Skin epidermis (tissue), 12 donors: ENCODE results near the gene SRP9.
A peak's percentile ranks its signal among the peaks of the same experiment; 100 is the strongest.

Experiments
- H3K27ac ChIP-seq, 21 experiments: fragments of 200-600 bp; sonication (generic) in 11 of 21; one replicate each; pipeline ENCODE4 v1.5.0; 2020; ENCODE audit warnings: mild to moderate bottlenecking in 3 of 21, inconsistent platforms in 2 of 21, moderate library complexity in 2 of 21
- H3K4me3 ChIP-seq, 7 experiments: fragments of 200-600 bp; sonication (generic) in 2 of 7; one replicate each; pipeline ENCODE4 v1.5.0; 2020; ENCODE audit warnings: inconsistent platforms in 2 of 7, mild to moderate bottlenecking in 2 of 7, moderate library complexity in 1 of 7

SRP9 gene, protein sequence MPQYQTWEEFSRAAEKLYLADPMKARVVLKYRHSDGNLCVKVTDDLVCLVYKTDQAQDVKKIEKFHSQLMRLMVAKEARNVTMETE

DNA sequence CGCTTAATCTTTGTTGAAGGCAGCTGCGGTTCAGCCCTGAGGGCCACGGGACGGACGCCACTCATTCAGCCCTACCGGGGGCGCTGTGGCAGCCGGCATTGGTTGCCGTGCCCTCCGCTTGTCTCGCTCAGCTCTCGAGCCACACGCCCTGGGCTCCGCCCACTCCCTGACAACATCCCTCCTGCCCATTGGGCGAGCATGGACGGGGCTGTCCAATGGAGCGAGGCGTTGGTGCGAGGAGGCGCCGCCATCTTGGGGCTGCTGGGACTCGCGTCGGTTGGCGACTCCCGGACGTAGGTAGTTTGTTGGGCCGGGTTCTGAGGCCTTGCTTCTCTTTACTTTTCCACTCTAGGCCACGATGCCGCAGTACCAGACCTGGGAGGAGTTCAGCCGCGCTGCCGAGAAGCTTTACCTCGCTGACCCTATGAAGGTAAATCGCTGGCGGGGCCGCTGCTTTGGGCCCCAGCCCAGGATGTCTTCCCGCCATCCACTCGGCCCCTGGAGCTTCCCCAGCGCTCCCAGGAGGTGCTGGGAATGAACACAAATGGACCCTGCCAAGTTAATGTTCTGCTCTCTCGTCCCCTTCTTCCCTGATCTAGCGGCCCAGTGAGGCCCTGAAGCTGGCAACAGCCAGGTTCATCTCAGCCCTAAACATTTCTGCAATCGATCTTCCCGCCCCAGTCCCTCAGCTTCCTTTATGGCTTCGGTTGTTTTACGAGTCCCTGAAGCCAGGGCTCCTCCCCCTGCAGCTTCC is at the start of gene SRP9:
Gene SRP9 (plus strand): TSS at position 244 of the 754 bp plus-strand sequence. CDS start 115 bp downstream, at position 359.
- H3K4me3 ChIP-seq: peak within 1 kb of the TSS; percentile 58 to 91 (median 75)
- H3K27ac ChIP-seq: peak within 1 kb of the TSS; percentile 72 to 98 (median 96)

DNA sequence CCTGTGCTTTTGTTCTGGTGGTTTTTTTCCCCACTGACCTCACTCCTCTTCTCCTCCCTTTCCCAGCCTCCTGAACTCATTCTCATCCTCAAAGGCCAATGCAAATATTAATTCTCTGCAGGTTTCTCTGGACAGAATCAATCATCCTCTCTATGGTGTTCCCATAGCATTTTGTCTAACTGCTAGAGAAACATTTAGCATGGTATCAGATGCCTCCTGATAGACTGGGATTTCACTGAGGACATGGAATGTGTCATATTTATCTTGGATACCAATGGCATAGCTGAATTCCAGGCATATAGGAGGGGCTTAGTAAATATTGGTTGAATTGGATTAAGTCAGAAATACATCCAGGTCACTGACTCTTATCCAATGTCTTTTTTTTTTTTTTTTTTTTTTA is 46.1 kb upstream of the SRP9 start:
- no peak overlapping the region for H3K27ac ChIP-seq

DNA sequence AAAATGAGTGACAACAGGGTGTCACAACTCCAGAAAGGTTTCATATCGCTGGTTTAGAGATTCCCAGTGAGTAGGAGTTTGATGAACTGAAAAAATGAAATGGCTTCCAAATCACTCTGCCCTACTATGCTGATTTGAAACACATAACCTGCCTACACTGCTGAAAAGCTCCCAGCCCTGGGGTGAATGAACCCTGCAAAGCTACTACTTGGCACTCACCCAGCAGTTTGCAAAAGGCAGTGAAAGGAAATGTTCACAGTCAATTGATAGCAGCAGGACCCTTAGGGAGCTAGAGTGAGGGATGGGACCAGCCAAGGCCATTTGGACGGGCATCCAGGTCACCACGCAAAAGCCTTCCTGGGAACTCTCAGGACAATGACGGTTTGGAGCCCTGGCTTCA is 44.4 kb upstream of the SRP9 start:
- no peak overlapping the region for H3K27ac ChIP-seq
- no peak overlapping the region for H3K4me3 ChIP-seq

More for the DNA sequence above, 46.1 kb upstream of the SRP9 start:
- no peak overlapping the region for H3K4me3 ChIP-seq

- H3K27ac ChIP-seq: peak overlapping the region in 20 of 21 experiments; percentile 32 to 86 (median 71)
- H3K4me3 ChIP-seq: no peak overlapping the region
Measured at GRCh38 chr1:225735252-225736149, 42.1 kb upstream of the SRP9 start.

DNA sequence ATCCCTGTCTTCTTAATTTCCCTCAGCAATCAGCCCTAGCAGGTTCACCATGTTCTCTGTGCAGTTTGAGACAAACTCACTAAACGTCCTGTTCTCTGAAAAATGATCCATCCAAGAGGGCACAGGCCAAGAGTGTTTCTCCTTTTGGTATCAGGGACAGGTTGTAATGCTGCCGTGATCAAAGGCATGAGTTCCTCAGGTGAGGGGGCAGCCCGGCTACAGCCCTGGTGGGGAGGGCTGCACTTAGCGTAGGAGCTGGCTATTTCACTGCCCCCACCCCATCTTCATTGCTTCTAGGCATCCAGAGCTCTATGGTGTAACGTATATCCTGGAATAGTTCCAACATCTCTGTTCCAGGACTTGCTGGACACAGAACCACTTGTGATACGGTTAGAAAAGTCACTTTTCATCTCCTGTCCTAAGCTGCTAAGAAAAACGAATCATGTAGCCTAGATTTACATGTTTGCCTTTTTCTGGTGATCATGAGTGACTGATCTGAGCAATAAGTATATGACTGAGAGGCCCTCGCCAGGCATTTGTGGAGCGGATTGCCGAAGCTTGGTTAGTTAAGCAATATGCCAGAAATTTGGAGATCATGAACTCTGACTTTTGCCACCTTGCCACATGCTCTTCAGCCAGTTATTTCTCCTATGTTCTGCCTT is 41.1 kb upstream of the SRP9 start:
- H3K4me3 ChIP-seq: no peak overlapping the region

GRCh38 chr1:225737161-225737560 is 40.5 kb upstream of the SRP9 start:
- Histone ChIP-seq H3K27ac (peak overlapping the region in 9 of 21 experiments; percentile 34 to 86 (median 70)), H3K4me3 (no peak overlapping the region)

More for the DNA sequence above, 41.1 kb upstream of the SRP9 start:
- H3K27ac ChIP-seq: peak overlapping the region in 20 of 21 experiments; percentile 32 to 86 (median 72)

- peak overlapping the region in 1 of 21 experiments; percentile 30 for H3K27ac ChIP-seq
- H3K4me3 ChIP-seq: no peak overlapping the region
Measured at GRCh38 chr1:225737866-225738265, 39.8 kb upstream of the SRP9 start.

GRCh38 chr1:225738763-225739162 is 38.9 kb upstream of the SRP9 start:
- no peak overlapping the region for H3K27ac ChIP-seq
- no peak overlapping the region for H3K4me3 ChIP-seq

- Histone ChIP-seq H3K27ac (peak overlapping the region in 2 of 21 experiments; percentile 7 to 35), H3K4me3 (no peak overlapping the region)
Measured at GRCh38 chr1:225739542-225740107, 38.0 kb upstream of the SRP9 start.

- Histone ChIP-seq H3K27ac (peak overlapping the region in 5 of 21 experiments; percentile 10 to 50 (median 27)), H3K4me3 (no peak overlapping the region)
Measured at GRCh38 chr1:225744745-225745144, 32.9 kb upstream of the SRP9 start.

GRCh38 chr1:225745273-225745672 is 32.4 kb upstream of the SRP9 start:
- peak overlapping the region in 6 of 21 experiments; percentile 10 to 90 (median 38) for H3K27ac ChIP-seq
- no peak overlapping the region for H3K4me3 ChIP-seq

GRCh38 chr1:225746361-225747179 is 31.1 kb upstream of the SRP9 start:
- Histone ChIP-seq H3K4me3 (peak overlapping the region in 4 of 7 experiments; percentile 13 to 31 (median 16)), H3K27ac (peak overlapping the region in 20 of 21 experiments; percentile 64 to 91 (median 80))

DNA sequence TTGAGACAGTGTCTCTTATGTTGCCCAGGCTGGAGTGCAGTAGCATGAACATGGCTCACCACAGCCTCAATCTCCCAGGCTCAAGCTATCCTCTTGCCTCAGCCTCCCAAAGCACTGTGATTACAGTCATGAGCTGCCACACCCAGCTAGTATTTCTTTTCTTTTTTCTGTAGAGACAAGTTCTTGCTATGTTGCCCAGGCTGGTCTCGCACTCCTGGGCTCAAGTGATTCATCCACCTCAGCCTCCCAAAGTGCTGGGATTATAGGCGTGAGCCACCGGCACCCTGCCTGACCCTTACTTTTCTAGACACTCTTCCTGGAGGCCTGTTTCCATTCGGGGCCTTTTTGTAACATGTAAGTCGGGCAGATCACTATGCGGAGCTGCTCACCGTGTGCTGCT is 30.1 kb upstream of the SRP9 start:
- Histone ChIP-seq H3K4me3 (no peak overlapping the region), H3K27ac (peak overlapping the region in 17 of 21 experiments; percentile 21 to 91 (median 82))

- Histone ChIP-seq H3K27ac (peak overlapping the region in 12 of 21 experiments; percentile 11 to 90 (median 78)), H3K4me3 (no peak overlapping the region)
Measured at GRCh38 chr1:225748529-225748928, 29.1 kb upstream of the SRP9 start.

GRCh38 chr1:225749706-225750105 is 27.9 kb upstream of the SRP9 start:
- Histone ChIP-seq H3K4me3 (no peak overlapping the region), H3K27ac (no peak overlapping the region)

DNA sequence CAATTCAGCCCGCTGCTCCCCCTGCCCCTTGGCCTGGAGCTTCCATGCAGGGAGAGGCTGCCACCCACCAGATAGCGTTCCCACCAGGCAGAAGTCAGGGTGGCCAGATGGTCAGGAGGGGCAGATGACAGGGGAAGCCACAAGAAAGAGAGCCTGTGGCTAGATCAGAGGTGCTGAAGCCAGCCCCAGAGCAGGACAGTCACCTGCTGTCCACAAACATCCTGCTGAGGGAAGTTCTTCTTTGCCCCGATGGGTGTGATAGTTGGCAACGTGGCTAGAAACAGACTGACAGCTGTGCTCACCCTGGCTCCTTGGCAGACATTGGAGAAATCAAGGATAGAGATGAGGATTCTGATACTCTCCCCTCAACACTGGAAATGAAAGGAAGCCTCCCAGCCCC is 27.2 kb upstream of the SRP9 start:
- no peak overlapping the region for H3K27ac ChIP-seq
- H3K4me3 ChIP-seq: no peak overlapping the region

DNA sequence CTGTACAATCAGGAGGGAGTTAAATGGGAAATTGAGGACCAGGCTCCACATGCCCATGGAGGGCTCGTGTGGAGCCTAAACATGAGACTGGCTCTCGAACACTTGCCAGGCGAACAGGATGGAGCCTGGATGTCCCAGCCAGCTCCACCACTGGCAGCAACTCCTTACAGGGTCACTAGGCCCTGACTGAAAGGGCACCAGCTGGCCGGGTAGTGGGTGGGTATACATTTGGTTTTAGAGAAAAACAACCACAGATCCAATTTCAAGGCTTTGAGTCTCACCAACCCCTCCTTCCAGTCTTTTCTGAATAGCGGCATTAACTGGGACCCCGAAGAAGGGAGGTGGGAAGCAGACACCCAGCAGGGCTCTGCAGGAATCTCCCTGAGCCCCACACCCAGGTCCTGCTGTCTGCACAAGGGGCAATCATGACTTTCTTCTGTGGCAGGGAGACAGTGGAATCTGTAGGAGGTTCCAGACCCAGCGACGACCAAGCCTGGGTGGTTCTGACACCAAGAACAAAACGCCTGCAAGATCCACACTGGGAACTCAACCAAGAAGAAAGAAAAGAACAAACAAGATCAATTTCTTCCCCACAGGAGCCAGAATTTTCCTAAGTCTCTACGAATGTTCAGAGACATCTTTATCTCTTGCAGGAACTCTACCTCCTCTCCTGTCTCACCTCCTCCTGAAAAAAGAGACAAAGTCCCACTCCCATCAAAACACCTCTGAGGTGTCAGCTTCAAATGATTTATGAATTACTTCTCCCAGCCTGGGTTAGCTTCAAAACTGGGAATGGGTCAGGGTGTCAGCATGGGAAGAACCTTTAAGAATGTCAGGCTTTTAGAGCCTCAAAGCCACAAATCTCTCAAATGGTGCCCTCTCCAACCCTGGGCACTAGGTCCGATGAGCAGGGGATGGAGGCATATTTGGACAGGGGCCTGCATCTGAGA is 26.5 kb upstream of the SRP9 start:
- Histone ChIP-seq H3K4me3 (no peak overlapping the region), H3K27ac (no peak overlapping the region)
